Esophagus muscularis mucosa (tissue), 4 donors: ENCODE measurements around the gene KHNYN. TPM values are rescaled to one million over a fixed set of nuclear protein-coding genes. Genes with fewer than 3 reads are reported as not detected.

ENCODE experiments used
- DNase-seq: peaks from one replicate; pipeline ENCODE4 v3.0.0-alpha.2; 2017; ENCODE audit errors: extremely low spot score
- H3K27ac ChIP-seq, 4 donors: fragments of 200-600 bp; sonication (generic); replicated peaks in 1 of 4; 1 replicate in 3 of 4; 2 replicates in 1 of 4; pipeline ENCODE4 v1.5.1; 2016 to 2019; ENCODE audit warnings: mild to moderate bottlenecking in 1 of 4
- H3K27me3 ChIP-seq, 4 donors: fragments of 200-600 bp; sonication (generic); one replicate each; pipeline versions ENCODE4 v1.5.1 to v1.6.0; 2016 to 2019
- H3K36me3 ChIP-seq, 4 donors: fragments of 200-600 bp; sonication (generic); one replicate each; pipeline ENCODE4 v1.5.1; 2016 to 2019
- H3K4me1 ChIP-seq, 4 donors: fragments of 200-600 bp; sonication (generic); one replicate each; pipeline ENCODE4 v1.5.1; 2016 to 2019
- H3K4me3 ChIP-seq, 4 donors: fragments of 200-600 bp; sonication (generic); 1 replicate in 2 of 4; 2 replicates in 2 of 4; pipeline ENCODE4 v1.5.1; 2016 to 2019; ENCODE audit warnings: mild to moderate bottlenecking in 4 of 4, moderate library complexity in 1 of 4
- H3K9me3 ChIP-seq, 4 donors: fragments of 200-600 bp; sonication (generic); 1 replicate in 3 of 4; 2 replicates in 1 of 4; pipeline ENCODE4 v1.5.1; 2016 to 2019
- CTCF ChIP-seq, 3 experiments: fragments of 200-600 bp in 2 of 3; fragments of 450-650 bp in 1 of 3; sonication (generic) in 2 of 3; IDR thresholded peaks; one replicate each; pipeline ENCODE4 v1.5.1; 2017 to 2019; ENCODE audit warnings: antibody characterized with exemption in 3 of 3, mild to moderate bottlenecking in 2 of 3, moderate library complexity in 1 of 3
- EP300 ChIP-seq: sonication (generic); formaldehyde crosslinking; IDR thresholded peaks from one replicate; pipeline ENCODE4 v1.6.1; 2017; ENCODE audit warnings: antibody characterized with exemption
- POLR2A ChIP-seq: fragments of 450-650 bp; IDR thresholded peaks from one replicate; pipeline ENCODE4 v1.6.1; 2017; ENCODE audit warnings: antibody characterized with exemption, moderate library complexity, mild to moderate bottlenecking, low read depth
- POLR2AphosphoS5 ChIP-seq, 2 donors: sonication (generic); formaldehyde crosslinking; IDR thresholded peaks; one replicate each; pipeline ENCODE4 v1.6.1; 2017; ENCODE audit warnings: antibody characterized with exemption in 2 of 2
- WGBS: methylation state at CpG from one replicate; pipeline ENCODE4 v1.1.5; 2018; 5-methylcytosine and 5-hydroxymethylcytosine counted together
- intact Hi-C: fragments of 100-400 bp; cut with DNase I; formaldehyde crosslinking; loops from one replicate; pipeline ENCODE4 v1.15.1; 2023
- total RNA-seq, 4 donors: library from RNA; depleted of rRNA; stranded (reverse); fragments of >200 nt; gene quantifications; one replicate each; pipeline versions ENCODE4 v1.1.0 to v1.2.1, GENCODE V29; 2016

The KHNYN gene
- total RNA-seq, 4 donors from 2014 or later, result 46.5 to 75.8 (median 58.4) TPM

GRCh38 chr14:24422261-24422660 is 7.5 kb upstream of the KHNYN start:
- no peak for DNase-seq
- Histone ChIP-seq H3K9me3 (no peaks in the 10 kb centered on the region), H3K36me3 (no peaks in the 10 kb centered on the region), H3K4me1 (peaks cover 12 to 23% (median 16%) of the 10 kb centered on the region in 4 donors), H3K27me3 (peaks cover 0 to 15% (median 0%) of the 10 kb centered on the region in 4 donors), H3K4me3 (no peak overlapping the region), H3K27ac (no peak overlapping the region)
- 60% methylated on average over 4 of the region's 4 CpGs for WGBS
- TF ChIP-seq EP300 (no peak), POLR2A (no peak), POLR2AphosphoS5 (IDR thresholded peaks at IDR 0.05) (no peak), CTCF (IDR thresholded peaks at IDR 0.05) (no peak)
- intact Hi-C loops, result no loop called here

- no peak overlapping the region for H3K4me3 ChIP-seq
- no peak for TF ChIP-seq POLR2A
- TF ChIP-seq EP300, result no peak
- TF ChIP-seq POLR2AphosphoS5 (IDR thresholded peaks at IDR 0.05), result no peak
- no peak for TF ChIP-seq CTCF (IDR thresholded peaks at IDR 0.05)
- H3K27me3 ChIP-seq, result peaks cover 0 to 15% (median 0%) of the 10 kb centered on the region in 4 donors
- WGBS, result 83% methylated on average over 12 of the region's 12 CpGs
- no peak overlapping the region for H3K27ac ChIP-seq
- no peaks in the 10 kb centered on the region for H3K9me3 ChIP-seq
- intact Hi-C loops, result no loop called here
- H3K36me3 ChIP-seq, result no peaks in the 10 kb centered on the region
- peaks cover 12 to 26% (median 14%) of the 10 kb centered on the region in 4 donors for H3K4me1 ChIP-seq
- no peak for DNase-seq
These were observed 6.8 kb upstream of the KHNYN start for GRCh38 chr14:24422694-24423601.

- DNase-seq, result no peak
- Histone ChIP-seq H3K27ac (peak overlapping the region in 3 of 4 donors; percentile 18 to 68 (median 53)), H3K27me3 (no peaks in the 10 kb centered on the region), H3K4me3 (no peak overlapping the region), H3K9me3 (no peaks in the 10 kb centered on the region), H3K4me1 (peaks cover 13 to 32% (median 24%) of the 10 kb centered on the region in 4 donors), H3K36me3 (no peaks in the 10 kb centered on the region)
- TF ChIP-seq EP300 (no peak), POLR2A (no peak), POLR2AphosphoS5 (IDR thresholded peaks at IDR 0.05) (no peak), CTCF (IDR thresholded peaks at IDR 0.05) (no peak)
- intact Hi-C loops, result no loop called here
- WGBS, result 33% methylated on average over 3 of the region's 3 CpGs
These were observed 4.0 kb upstream of the KHNYN start for GRCh38 chr14:24425704-24426103.

GRCh38 chr14:24426150-24426911 is 3.4 kb upstream of the KHNYN start:
- Histone ChIP-seq H3K27me3 (no peaks in the 10 kb centered on the region), H3K27ac (peak overlapping the region in 2 of 4 donors; percentile 53 to 68), H3K4me3 (no peak overlapping the region), H3K9me3 (no peaks in the 10 kb centered on the region), H3K4me1 (peaks cover 19 to 38% (median 30%) of the 10 kb centered on the region in 4 donors), H3K36me3 (peaks cover 0 to 6% (median 1%) of the 10 kb centered on the region in 4 donors)
- TF ChIP-seq EP300 (no peak), CTCF (IDR thresholded peaks at IDR 0.05) (no peak), POLR2A (no peak), POLR2AphosphoS5 (IDR thresholded peaks at IDR 0.05) (no peak)
- intact Hi-C loops, result no loop called here
- WGBS, result 88% methylated on average over 2 of the region's 2 CpGs
- DNase-seq, result no peak
